ENCODE measurements around the gene CRYBA2.

- no peak for TF ChIP-seq POLR2AphosphoS5 (IDR thresholded peaks at IDR 0.05; ENCODE audit: borderline replicate concordance, low read depth, low read length)
- no peak for TF ChIP-seq EZH2 (IDR thresholded peaks at IDR 0.05)
Measured at GRCh38 chr2:218958276-218958675, 34.9 kb downstream of the CRYBA2 start.
